A673 (cell line): ENCODE measurements around the gene TOP2A.

ENCODE experiments used
- EZH2 ChIP-seq: fragments of 200-600 bp; sonication (generic); IDR thresholded peaks from 2 replicates; pipeline ENCODE4 v1.6.1; 2017; ENCODE audit warnings: borderline replicate concordance, low read depth, mild to moderate bottlenecking, mixed read lengths, antibody characterized with exemption, low read length; ENCODE audit not compliant: poor library complexity, severe bottlenecking
- TF ChIP-seq, protein P1 (sequence below): fragments of 300-800, 200-600 bp; sonication (generic); conservative IDR thresholded peaks from 2 replicates; pipeline ENCODE4 v1.5.1; 2017; ENCODE audit warnings: low read depth, mild to moderate bottlenecking, antibody characterized with exemption, low read length, moderate library complexity, mixed read lengths

DNA sequence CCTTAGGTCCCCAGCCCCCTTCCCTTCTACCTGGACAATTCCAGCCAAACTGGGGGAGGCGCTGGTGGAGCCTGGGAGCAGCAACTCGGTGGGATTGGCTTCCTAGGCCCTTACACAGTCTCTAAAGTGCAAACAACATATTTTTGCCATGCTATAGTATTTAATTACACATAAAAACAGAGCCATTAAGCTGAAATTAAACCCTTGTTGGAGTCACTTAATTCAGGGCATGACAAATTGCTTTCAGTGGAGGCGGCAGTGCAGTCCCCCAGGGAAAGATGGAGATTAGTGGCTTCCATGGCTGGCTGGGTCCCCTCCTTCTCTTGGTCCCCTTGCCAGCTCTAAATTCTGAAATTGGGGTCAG, 42.9 kb upstream of the TOP2A start:
- TF ChIP-seq, protein P1, sequence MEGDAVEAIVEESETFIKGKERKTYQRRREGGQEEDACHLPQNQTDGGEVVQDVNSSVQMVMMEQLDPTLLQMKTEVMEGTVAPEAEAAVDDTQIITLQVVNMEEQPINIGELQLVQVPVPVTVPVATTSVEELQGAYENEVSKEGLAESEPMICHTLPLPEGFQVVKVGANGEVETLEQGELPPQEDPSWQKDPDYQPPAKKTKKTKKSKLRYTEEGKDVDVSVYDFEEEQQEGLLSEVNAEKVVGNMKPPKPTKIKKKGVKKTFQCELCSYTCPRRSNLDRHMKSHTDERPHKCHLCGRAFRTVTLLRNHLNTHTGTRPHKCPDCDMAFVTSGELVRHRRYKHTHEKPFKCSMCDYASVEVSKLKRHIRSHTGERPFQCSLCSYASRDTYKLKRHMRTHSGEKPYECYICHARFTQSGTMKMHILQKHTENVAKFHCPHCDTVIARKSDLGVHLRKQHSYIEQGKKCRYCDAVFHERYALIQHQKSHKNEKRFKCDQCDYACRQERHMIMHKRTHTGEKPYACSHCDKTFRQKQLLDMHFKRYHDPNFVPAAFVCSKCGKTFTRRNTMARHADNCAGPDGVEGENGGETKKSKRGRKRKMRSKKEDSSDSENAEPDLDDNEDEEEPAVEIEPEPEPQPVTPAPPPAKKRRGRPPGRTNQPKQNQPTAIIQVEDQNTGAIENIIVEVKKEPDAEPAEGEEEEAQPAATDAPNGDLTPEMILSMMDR = no peak
- no peak for TF ChIP-seq EZH2
